HEK293 (cell line): ENCODE results near the gene GLI1.

Source experiments
- ATF2 ChIP-seq: fragments of 450-650 bp; formaldehyde crosslinking; IDR thresholded peaks from 2 replicates; pipeline ENCODE4 v1.5.1; 2016; ENCODE audit warnings: missing biosample characterization, missing genetic modification characterization, low read depth
- GLI2 ChIP-seq: fragments of 450-650 bp; formaldehyde crosslinking; IDR thresholded peaks from 2 replicates; pipeline ENCODE4; 2017; ENCODE audit warnings: missing biosample characterization, missing genetic modification characterization, low read depth, borderline replicate concordance
- INSM2 ChIP-seq: fragments of 450-650 bp; formaldehyde crosslinking; IDR thresholded peaks from 2 replicates; pipeline ENCODE4 v1.5.1; 2016; ENCODE audit warnings: missing biosample characterization, missing genetic modification characterization
- KLF10 ChIP-seq: fragments of 450-650 bp; IDR thresholded peaks from 2 replicates; pipeline ENCODE4 v1.5.1; 2018; ENCODE audit warnings: missing biosample characterization, mild to moderate bottlenecking, missing genetic modification characterization
- OVOL3 ChIP-seq: fragments of 450-650 bp; formaldehyde crosslinking; IDR thresholded peaks from 2 replicates; pipeline ENCODE4 v1.5.1; 2016; ENCODE audit warnings: missing biosample characterization, missing genetic modification characterization
- PATZ1 ChIP-seq: fragments of 450-650 bp; formaldehyde crosslinking; IDR thresholded peaks from 2 replicates; pipeline ENCODE4 v1.5.1; 2016; ENCODE audit warnings: missing biosample characterization, missing genetic modification characterization
- PRDM2 ChIP-seq: fragments of 450-650 bp; formaldehyde crosslinking; IDR thresholded peaks from 2 replicates; pipeline ENCODE4 v1.5.1; 2016; ENCODE audit warnings: missing biosample characterization, missing genetic modification characterization, borderline replicate concordance
- SP7 ChIP-seq: fragments of 450-650 bp; formaldehyde crosslinking; IDR thresholded peaks from 2 replicates; pipeline ENCODE4 v1.5.1; 2016; ENCODE audit warnings: missing biosample characterization, missing genetic modification characterization
- YY2 ChIP-seq: fragments of 450-650 bp; formaldehyde crosslinking; IDR thresholded peaks from 2 replicates; pipeline ENCODE4 v1.5.1; 2016; ENCODE audit warnings: missing biosample characterization, missing genetic modification characterization
- ZBTB20 ChIP-seq: fragments of 450-650 bp; formaldehyde crosslinking; IDR thresholded peaks from 2 replicates; pipeline ENCODE4 v1.5.1; 2016; ENCODE audit warnings: missing biosample characterization, missing genetic modification characterization
- ZBTB21 ChIP-seq: fragments of 450-650 bp; formaldehyde crosslinking; IDR thresholded peaks from 2 replicates; pipeline ENCODE4 v1.5.1; 2017; ENCODE audit warnings: missing biosample characterization, missing genetic modification characterization
- ZFHX2 ChIP-seq: fragments of 450-650 bp; formaldehyde crosslinking; conservative IDR thresholded peaks from 2 replicates; pipeline ENCODE4 v1.5.1; 2016; ENCODE audit warnings: missing biosample characterization, missing genetic modification characterization
- ZFP69B ChIP-seq: fragments of 450-650 bp; formaldehyde crosslinking; IDR thresholded peaks from 2 replicates; pipeline ENCODE4 v1.5.1; 2016; ENCODE audit warnings: missing biosample characterization, missing genetic modification characterization
- ZNF114 ChIP-seq: fragments of 450-650 bp; formaldehyde crosslinking; IDR thresholded peaks from 2 replicates; pipeline ENCODE4 v1.5.0; 2017; ENCODE audit warnings: missing biosample characterization, missing genetic modification characterization
- ZNF132 ChIP-seq: fragments of 450-650 bp; formaldehyde crosslinking; IDR thresholded peaks from 2 replicates; pipeline ENCODE4 v1.5.1; 2017; ENCODE audit warnings: missing biosample characterization, missing genetic modification characterization, borderline replicate concordance
- ZNF292 ChIP-seq: fragments of 450-650 bp; formaldehyde crosslinking; IDR thresholded peaks from 2 replicates; pipeline ENCODE4 v1.5.1; 2016; ENCODE audit warnings: low read depth, missing biosample characterization, missing genetic modification characterization, borderline replicate concordance
- ZNF324 ChIP-seq: fragments of 450-650 bp; formaldehyde crosslinking; IDR thresholded peaks from 2 replicates; pipeline ENCODE4 v1.5.1; 2016; ENCODE audit warnings: missing biosample characterization, missing genetic modification characterization
- ZNF335 ChIP-seq: fragments of 450-650 bp; formaldehyde crosslinking; conservative IDR thresholded peaks from 2 replicates; pipeline ENCODE4 v1.5.1; 2016; ENCODE audit warnings: missing biosample characterization, missing genetic modification characterization
- ZNF433 ChIP-seq: fragments of 450-650 bp; formaldehyde crosslinking; IDR thresholded peaks from 2 replicates; pipeline ENCODE4 v1.5.1; 2016; ENCODE audit warnings: missing biosample characterization, missing genetic modification characterization, low read depth
- ZNF555 ChIP-seq: fragments of 450-650 bp; formaldehyde crosslinking; conservative IDR thresholded peaks from 2 replicates; pipeline ENCODE4 v1.5.1; 2017; ENCODE audit warnings: missing biosample characterization, mild to moderate bottlenecking, missing genetic modification characterization, inconsistent platforms
- ZNF645 ChIP-seq: fragments of 450-650 bp; formaldehyde crosslinking; IDR thresholded peaks from 2 replicates; pipeline ENCODE4; 2016; ENCODE audit warnings: missing biosample characterization, missing genetic modification characterization
- ZNF692 ChIP-seq: fragments of 450-650 bp; formaldehyde crosslinking; IDR thresholded peaks from 2 replicates; pipeline ENCODE4 v1.5.1; 2016; ENCODE audit warnings: missing biosample characterization, missing genetic modification characterization
- ZNF843 ChIP-seq: fragments of 450-650 bp; formaldehyde crosslinking; IDR thresholded peaks from 2 replicates; pipeline ENCODE4 v1.5.1; 2016; ENCODE audit warnings: missing biosample characterization, missing genetic modification characterization
- ZSCAN4 ChIP-seq: fragments of 450-650 bp; formaldehyde crosslinking; IDR thresholded peaks from 2 replicates; pipeline ENCODE4 v1.5.1; 2017; ENCODE audit warnings: missing biosample characterization, missing genetic modification characterization

GLI1 gene

GRCh38 chr12:57459055-57459749 is 383 bp upstream of the GLI1 start (continued):
- TF ChIP-seq PRDM2 (tag by site-specific recombination) (no peak), ATF2 (no peak), INSM2 (tag by site-specific recombination) (no peak), ZNF132 (tag by site-specific recombination) (no peak), OVOL3 (no peak), ZNF692 (peak; percentile 57), ZFHX2 (tag by site-specific recombination) (no peak), YY2 (tag by site-specific recombination) (no peak), KLF10 (tag by site-specific recombination) (peak; percentile 62), ZNF292 (tag by site-specific recombination) (no peak), ZFP69B (tag by site-specific recombination) (peak; percentile 36; the same call in 1 of the 2 replicates), ZSCAN4 (no peak), ZNF843 (tag by site-specific recombination) (0 out of 2 replicates have a peak, but pooled peaks have one; percentile 47), PATZ1 (tag by site-specific recombination) (no peak), SP7 (peak; percentile 61), ZNF114 (tag by site-specific recombination) (no peak), ZBTB21 (tag by site-specific recombination) (peak; percentile 85), ZNF335 (tag by site-specific recombination) (peak; percentile 69), ZBTB20 (tag by site-specific recombination) (peak; percentile 75; the same call in 1 of the 2 replicates), ZNF324 (peak; percentile 70; the same call in 1 of the 2 replicates), ZNF555 (tag by site-specific recombination) (no peak), ZNF645 (no peak), GLI2 (no peak), ZNF433 (tag by site-specific recombination) (no peak)
